ENCODE data around the gene GRIN1.
"Not testable (repeated sequence)": the region's sequence is repeated elsewhere in the genome, so short reads cannot be mapped to it uniquely, and the experiment has no call there.

The GRIN1 gene

DNA sequence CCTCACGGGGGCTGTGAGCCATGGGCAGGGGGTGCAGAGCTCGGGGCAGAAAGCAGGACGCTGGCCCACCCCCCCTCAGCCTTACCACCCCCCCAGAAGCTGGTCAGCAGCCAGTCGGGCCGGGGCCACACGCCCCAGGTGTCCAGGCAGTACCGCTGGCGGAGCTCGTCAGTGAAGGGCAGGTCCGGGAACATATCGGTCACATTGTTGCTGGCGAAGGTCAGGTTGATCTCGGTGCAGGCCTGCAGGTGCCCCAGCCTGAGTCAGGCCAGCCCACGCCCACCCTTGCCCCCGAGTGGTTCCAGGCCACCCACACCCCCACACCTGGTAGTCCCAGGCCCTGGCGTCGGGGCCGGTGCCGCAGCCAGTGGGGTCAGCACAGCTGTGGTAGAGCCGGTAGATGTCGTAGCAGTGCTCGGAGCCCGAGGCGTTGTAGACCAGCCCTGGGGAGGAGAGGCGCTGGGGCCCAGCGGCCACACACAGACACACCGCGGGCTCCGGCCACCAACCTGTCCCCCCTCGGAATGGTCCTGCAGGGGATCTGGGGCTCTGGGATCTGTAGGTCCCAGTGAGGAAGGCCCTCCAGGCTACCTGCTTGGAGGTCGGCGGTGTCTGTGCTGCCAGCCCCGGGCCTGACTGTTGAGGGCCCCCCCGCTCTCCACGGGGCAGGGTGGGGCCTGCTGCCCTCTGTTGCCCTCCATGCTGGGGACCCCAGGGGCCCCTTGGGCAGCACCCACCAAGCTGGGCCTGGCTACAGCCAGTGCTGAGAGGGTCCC, 27.0 kb upstream of the GRIN1 start:
- DNase-seq: no peak

- DNase-seq: no peak
Observed at GRCh38 chr9:137112564-137113384, 26.2 kb upstream of the GRIN1 start.

DNA sequence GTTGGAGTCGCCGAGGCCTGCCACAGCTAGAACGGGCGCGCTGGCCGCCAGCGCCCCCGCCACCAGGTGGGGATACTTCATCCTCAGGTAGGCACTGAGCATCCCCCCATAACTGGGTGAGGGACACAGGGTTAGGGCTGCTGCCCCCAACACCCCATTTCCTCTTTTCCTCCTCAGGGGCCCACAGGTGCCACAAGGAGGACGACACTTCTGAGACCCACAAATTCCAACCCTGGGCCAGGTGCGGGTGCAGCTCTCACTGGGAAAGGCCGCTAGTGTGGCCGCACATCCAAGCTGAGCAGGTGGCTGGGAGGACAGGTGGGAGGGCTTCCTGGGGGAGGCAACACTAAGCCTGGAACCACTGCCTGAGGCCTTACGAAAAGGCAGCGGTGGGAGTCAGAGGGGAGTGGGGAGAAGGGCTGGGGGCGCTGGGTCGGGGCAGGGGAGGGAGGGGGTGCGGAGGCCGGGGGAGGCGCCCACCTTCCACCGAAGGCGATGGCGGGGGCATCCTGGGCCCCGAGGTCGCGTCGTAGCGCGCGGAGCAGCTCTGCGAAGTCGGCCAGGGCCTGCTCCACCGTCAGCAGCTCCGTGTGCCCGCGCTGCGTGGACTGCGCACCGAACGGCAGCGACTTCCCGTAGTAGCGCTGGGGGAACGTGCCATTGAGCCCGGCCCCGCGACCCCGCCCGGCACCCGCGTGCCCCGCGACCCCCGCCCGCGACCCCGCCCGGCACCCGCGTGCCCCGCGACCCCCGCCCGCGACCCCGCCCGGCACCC, 25.4 kb upstream of the GRIN1 start:
- no peak for DNase-seq

DNA sequence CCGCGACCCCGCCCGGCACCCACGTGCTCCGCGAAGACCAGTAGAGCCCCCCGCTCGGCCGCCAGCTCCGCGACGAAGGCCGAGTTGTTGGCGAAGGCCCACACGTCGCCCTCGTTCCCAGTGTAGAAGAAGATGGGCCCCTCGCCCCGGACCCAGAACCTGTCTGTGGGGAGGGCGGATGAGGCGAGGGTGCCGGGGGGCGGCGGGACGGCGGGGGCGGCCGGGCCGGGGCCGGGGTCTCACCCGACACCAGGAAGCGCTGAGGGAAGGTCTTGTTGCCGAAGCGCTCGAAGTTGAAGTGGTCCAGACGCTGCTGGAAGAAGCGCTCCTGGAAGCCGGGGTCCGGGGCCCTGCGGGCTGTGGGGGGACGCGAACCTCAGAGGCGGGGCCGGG, 24.7 kb upstream of the GRIN1 start:
- no peak for DNase-seq

- peak; percentile 42 to 50 for DNase-seq
Observed at GRCh38 chr9:137114613-137115393, 24.2 kb upstream of the GRIN1 start, which contains the start of gene DPP7. Gene DPP7, minus strand, starts transcription at chr9:137114733. Its CDS starts 20 bp downstream, at chr9:137114713.

GRCh38 chr9:137115394-137116026, 23.4 kb upstream of the GRIN1 start:
- DNase-seq: no peak

- DNase-seq: no peak
Observed at GRCh38 chr9:137116027-137116507, 22.9 kb upstream of the GRIN1 start.

DNA sequence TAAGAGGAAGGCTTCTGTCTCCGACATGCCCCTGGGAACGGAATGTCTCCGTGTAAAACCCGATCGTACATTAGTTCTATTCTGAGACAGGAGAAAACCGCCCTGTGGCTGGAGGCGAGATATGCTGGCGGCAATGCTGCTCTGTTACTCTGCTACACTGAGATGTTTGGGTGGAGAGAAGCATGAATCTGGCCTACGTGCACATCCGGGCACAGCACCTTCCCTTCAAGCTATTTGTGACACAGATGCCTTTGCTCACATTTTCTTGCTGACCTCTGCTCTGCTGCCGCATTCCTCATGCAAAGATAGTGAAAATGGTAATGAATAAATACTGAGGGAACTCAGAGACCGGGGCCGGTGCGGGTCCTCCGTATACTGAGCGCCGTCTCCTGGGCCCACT, 22.2 kb upstream of the GRIN1 start:
- DNase-seq: no peak

- no peak for DNase-seq
Observed at GRCh38 chr9:137117269-137117731, 21.7 kb upstream of the GRIN1 start.

DNA sequence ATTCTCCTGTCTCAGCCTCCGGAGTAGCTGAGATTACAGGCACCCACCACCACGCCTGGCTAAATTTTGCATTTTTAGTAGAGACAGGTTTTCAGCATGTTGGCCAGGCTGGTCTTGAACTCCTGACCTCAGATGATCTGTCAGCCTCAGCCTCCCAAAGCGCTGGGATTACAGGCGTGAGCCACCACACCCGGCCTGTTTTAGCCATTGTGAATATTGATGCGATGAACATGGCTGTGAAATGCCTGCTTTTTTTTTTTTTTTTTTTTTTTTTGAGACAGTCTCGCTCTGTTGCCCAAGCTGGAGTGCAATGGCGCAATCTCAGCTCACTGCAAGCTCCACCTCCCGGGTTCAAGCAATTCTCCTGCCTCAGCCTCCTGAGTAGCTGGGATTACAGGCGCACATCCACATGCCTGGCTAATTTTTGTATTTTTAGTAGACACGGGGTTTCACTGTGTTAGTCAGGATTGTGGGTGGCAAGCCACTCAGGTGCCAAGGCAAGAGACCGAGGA, 20.8 kb upstream of the GRIN1 start:
- not testable (repeated sequence) for DNase-seq

DNA sequence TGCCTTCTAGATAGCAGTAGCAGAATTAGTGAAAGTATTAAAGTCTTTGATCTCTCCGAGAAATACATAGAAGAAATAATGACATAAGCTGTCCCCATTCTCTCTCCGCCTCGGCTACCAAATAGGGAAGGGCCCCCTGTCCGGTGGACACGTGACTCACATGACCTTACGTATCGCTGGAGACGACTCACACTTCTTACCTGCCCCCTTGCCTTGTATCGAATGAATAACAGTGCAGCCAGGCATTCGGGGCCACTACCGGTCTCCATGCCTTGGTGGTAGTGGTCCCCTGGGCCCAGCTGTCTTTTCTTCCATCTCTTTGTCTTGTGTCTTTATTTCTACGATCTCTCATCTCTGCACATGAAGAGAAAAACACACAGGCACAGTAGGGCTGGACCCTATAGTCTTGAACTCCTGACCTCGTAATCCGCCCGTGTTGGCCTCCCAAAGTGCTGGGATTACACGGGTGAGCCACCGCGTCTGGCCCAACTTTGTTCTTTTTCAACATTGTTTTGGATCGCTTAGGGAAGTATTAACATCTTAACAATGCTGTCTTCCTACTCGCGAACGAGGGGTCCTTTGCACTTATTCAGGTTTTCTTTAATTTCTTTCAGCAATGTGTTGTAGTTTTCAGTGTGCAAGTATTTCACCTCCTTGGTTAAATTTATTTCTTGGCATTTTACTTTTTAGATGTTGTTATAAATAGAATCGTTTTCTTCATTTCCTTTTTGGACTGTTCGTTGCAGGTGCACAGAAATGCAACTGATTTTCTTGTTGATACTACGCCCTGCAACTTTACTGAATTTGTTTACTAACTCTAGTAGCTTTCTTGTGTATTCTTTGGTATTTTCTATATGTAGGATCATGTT, 16.8 kb upstream of the GRIN1 start:
- DNase-seq: not testable (repeated sequence)

- DNase-seq: not testable (repeated sequence)
Observed at GRCh38 chr9:137122796-137123467, 16.0 kb upstream of the GRIN1 start.

DNA sequence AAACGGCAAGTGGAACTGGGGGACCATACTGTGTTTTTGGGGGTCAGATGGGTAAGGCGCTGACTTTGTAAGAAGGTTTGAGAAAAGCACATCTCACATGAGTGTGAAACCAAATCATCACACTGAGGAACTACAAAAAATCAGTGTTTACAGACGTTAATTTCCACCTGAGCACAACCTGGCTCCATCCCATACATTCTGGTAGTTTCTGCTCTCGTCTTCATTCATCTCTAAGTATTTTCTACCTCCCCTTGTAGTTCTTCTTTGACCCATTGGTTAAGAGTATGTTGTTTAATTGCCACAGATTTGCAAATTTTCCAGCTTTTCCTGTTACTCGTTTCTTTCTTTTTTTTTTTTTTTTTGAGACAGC, 15.5 kb upstream of the GRIN1 start:
- no peak for DNase-seq

- not testable (repeated sequence) for DNase-seq
Observed at GRCh38 chr9:137123952-137124462, 14.9 kb upstream of the GRIN1 start.

GRCh38 chr9:137126786-137127185, 12.2 kb upstream of the GRIN1 start:
- DNase-seq: no peak

GRCh38 chr9:137127301-137128157, 11.4 kb upstream of the GRIN1 start:
- no peak for DNase-seq

GRCh38 chr9:137128158-137128861, 10.6 kb upstream of the GRIN1 start:
- DNase-seq: no peak
